CD14-positive monocyte (primary cell): ENCODE data around the gene IMMT. TPM values are rescaled to one million over a fixed set of nuclear protein-coding genes. Genes with fewer than 3 reads are reported as not detected.
A peak's percentile ranks its signal among the peaks of the same experiment; 100 is the strongest.

Experiments used
- DNase-seq, 3 donors: peaks; one replicate each; pipeline ENCODE4 v3.0.0-alpha.2; 2011 to 2022
- H2AFZ ChIP-seq: 2 replicates; pipeline ENCODE4 v1.6.0; 2012; ENCODE audit warnings: mild to moderate bottlenecking, low read depth, low read length, inconsistent platforms; ENCODE audit not compliant: insufficient read depth, poor library complexity, severe bottlenecking
- H3K27ac ChIP-seq, 2 donors: 1 replicate in 1 of 2; 2 replicates in 1 of 2; pipeline ENCODE4 v1.5.1; 2012 to 2013; ENCODE audit warnings: low read length in 2 of 2, control low read depth in 1 of 2, inconsistent platforms in 1 of 2, low read depth in 1 of 2, mild to moderate bottlenecking in 1 of 2
- H3K27me3 ChIP-seq, 2 donors: one replicate each; pipeline versions ENCODE4 v1.6.0 to v1.6.1; 2011 to 2013; ENCODE audit warnings: low read length in 2 of 2; ENCODE audit not compliant: control insufficient read depth in 2 of 2, insufficient read depth in 2 of 2
- H3K36me3 ChIP-seq, 2 donors: replicated peaks in 1 of 2; 1 replicate in 1 of 2; 2 replicates in 1 of 2; pipeline versions ENCODE4 v1.5.1 to v1.6.1; 2012 to 2013; ENCODE audit warnings: low read length in 2 of 2, control low read depth in 1 of 2, inconsistent platforms in 1 of 2, mild to moderate bottlenecking in 1 of 2; ENCODE audit not compliant: insufficient read depth in 2 of 2, control insufficient read depth in 1 of 2
- H3K4me1 ChIP-seq, 2 donors: 1 replicate in 1 of 2; 2 replicates in 1 of 2; pipeline versions ENCODE4 v1.5.1 to v1.6.1; 2012 to 2013; ENCODE audit warnings: low read length in 2 of 2, control low read depth in 1 of 2, inconsistent platforms in 1 of 2, mild to moderate bottlenecking in 1 of 2, moderate library complexity in 1 of 2; ENCODE audit not compliant: insufficient read depth in 2 of 2, control insufficient read depth in 1 of 2
- H3K4me2 ChIP-seq: replicated peaks from 2 replicates; pipeline ENCODE3; 2012; ENCODE audit warnings: low read length, moderate library complexity, mild to moderate bottlenecking; ENCODE audit not compliant: poor library complexity, severe bottlenecking; ENCODE audit errors: extremely low read depth
- H3K4me3 ChIP-seq, 3 experiments: fragments of 200-600 bp in 1 of 3; sonication (generic) in 1 of 3; replicated peaks in 1 of 3; 1 replicate in 2 of 3; 2 replicates in 1 of 3; pipeline ENCODE4 v1.5.1; 2011 to 2013; ENCODE audit warnings: low read length in 3 of 3, mild to moderate bottlenecking in 3 of 3, control low read depth in 2 of 3, low read depth in 2 of 3, inconsistent platforms in 1 of 3, moderate library complexity in 1 of 3
- H3K79me2 ChIP-seq: 2 replicates; pipeline ENCODE4 v1.6.0; 2012; ENCODE audit warnings: mild to moderate bottlenecking, control low read depth, inconsistent platforms, low read length, moderate library complexity; ENCODE audit not compliant: insufficient read depth
- H3K9ac ChIP-seq: 2 replicates; pipeline ENCODE4 v1.6.0; 2017; ENCODE audit warnings: low read length, mild to moderate bottlenecking; ENCODE audit not compliant: insufficient read depth, poor library complexity, severe bottlenecking
- H3K9me3 ChIP-seq, 2 donors: replicated peaks in 1 of 2; 1 replicate in 1 of 2; 2 replicates in 1 of 2; pipeline versions ENCODE4 v1.5.1 to v1.6.1; 2012 to 2013; ENCODE audit warnings: low read length in 2 of 2, control low read depth in 1 of 2; ENCODE audit not compliant: control insufficient read depth in 1 of 2, insufficient read depth in 1 of 2
- H4K20me1 ChIP-seq: 2 replicates; pipeline ENCODE4 v1.6.0; 2012; ENCODE audit warnings: mild to moderate bottlenecking, low read length, control low read depth, moderate library complexity; ENCODE audit not compliant: insufficient read depth
- H3K27ac Mint-ChIP-seq, 7 donors: one replicate each; pipeline ENCODE4 v1.8.0; 2020; ENCODE audit warnings: mild to moderate bottlenecking in 7 of 7, mixed read lengths in 7 of 7, moderate library complexity in 6 of 7, inconsistent platforms in 2 of 7
- H3K27me3 Mint-ChIP-seq, 3 donors: one replicate each; pipeline ENCODE4 v1.8.0; 2021 to 2022; ENCODE audit warnings: low read depth in 3 of 3, mild to moderate bottlenecking in 3 of 3, mixed read lengths in 3 of 3, moderate library complexity in 3 of 3, inconsistent platforms in 1 of 3
- H3K36me3 Mint-ChIP-seq, 2 donors: one replicate each; pipeline ENCODE4 v1.8.0; 2020; ENCODE audit warnings: mixed read lengths in 2 of 2, inconsistent platforms in 1 of 2, mild to moderate bottlenecking in 1 of 2
- H3K4me1 Mint-ChIP-seq: one replicate; pipeline ENCODE4 v1.8.0; 2020; ENCODE audit warnings: mild to moderate bottlenecking, mixed read lengths
- H3K4me3 Mint-ChIP-seq, 2 donors: one replicate each; pipeline ENCODE4 v1.8.0; 2020; ENCODE audit warnings: mild to moderate bottlenecking in 2 of 2, mixed read lengths in 2 of 2, moderate library complexity in 1 of 2
- H3K9me3 Mint-ChIP-seq, 7 donors: one replicate each; pipeline ENCODE4 v1.8.0; 2020 to 2022; ENCODE audit warnings: mixed read lengths in 7 of 7, mild to moderate bottlenecking in 6 of 7, moderate library complexity in 6 of 7, inconsistent platforms in 2 of 7
- WGBS: methylation state at CpG from one replicate; pipeline ENCODE4 v1.1.5; 2013; ENCODE audit warnings: missing lambda C conversion rate; ENCODE audit not compliant: insufficient coverage; 5-methylcytosine and 5-hydroxymethylcytosine counted together
- intact Hi-C, 2 donors: fragments of 100-400 bp; cut with micrococcal nuclease; formaldehyde crosslinking; loops; one replicate each; pipeline versions ENCODE4 v1.15.0 to v1.15.1; 2023
- polyA plus RNA-seq, 3 donors: library from polyadenylated mRNA; depleted of rRNA in 1 of 3; unstranded in 2 of 3; stranded (reverse) in 1 of 3; fragments of 300-500 nt in 2 of 3; fragments of >200 nt in 1 of 3; fragmentation: Illumina TruSeq in 2 of 3; gene quantifications; 1 replicate in 2 of 3; 2 replicates in 1 of 3; pipeline ENCODE4 v1.2.3, GENCODE V29; 2012 to 2021
- TF ChIP-seq, protein P1 (sequence below): fragments of 200-600 bp; IDR thresholded peaks from one replicate; pipeline ENCODE4 v1.8.0; 2022; ENCODE audit warnings: antibody characterized with exemption, mild to moderate bottlenecking

The IMMT gene
- polyA plus RNA-seq, 3 donors, result 24.3 to 54.0 (median 41.2) TPM

DNA sequence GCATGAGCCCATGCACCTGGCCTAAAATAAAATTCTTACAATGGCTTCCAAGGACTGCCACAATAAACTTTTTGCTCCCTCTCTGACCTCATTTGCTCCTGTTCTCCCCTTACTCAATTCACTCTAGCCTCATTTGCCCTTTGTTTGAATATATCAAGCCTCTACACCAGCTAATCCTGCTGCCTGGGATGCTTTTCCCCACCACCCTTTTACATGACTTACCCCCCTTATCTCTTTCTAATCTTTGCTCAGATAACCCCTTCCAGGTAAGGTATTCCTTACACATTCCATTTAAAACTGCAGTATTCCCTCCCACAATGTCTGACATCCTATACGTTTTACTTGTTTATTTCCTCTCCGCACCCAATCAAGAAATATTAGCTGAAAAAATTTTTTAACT lies 22.7 kb downstream of the IMMT start:
- H3K27ac ChIP-seq, result no peak overlapping the region
- TF ChIP-seq, protein P1, sequence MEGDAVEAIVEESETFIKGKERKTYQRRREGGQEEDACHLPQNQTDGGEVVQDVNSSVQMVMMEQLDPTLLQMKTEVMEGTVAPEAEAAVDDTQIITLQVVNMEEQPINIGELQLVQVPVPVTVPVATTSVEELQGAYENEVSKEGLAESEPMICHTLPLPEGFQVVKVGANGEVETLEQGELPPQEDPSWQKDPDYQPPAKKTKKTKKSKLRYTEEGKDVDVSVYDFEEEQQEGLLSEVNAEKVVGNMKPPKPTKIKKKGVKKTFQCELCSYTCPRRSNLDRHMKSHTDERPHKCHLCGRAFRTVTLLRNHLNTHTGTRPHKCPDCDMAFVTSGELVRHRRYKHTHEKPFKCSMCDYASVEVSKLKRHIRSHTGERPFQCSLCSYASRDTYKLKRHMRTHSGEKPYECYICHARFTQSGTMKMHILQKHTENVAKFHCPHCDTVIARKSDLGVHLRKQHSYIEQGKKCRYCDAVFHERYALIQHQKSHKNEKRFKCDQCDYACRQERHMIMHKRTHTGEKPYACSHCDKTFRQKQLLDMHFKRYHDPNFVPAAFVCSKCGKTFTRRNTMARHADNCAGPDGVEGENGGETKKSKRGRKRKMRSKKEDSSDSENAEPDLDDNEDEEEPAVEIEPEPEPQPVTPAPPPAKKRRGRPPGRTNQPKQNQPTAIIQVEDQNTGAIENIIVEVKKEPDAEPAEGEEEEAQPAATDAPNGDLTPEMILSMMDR, result no peak
- no peaks in the 10 kb centered on the region for H3K9me3 ChIP-seq
- no peaks in the 10 kb centered on the region for H3K27me3 ChIP-seq
- peaks cover 4 to 11% of the 10 kb centered on the region in 2 donors for H3K4me1 ChIP-seq
- peaks cover 67 to 79% of the 10 kb centered on the region in 2 donors for H3K36me3 Mint-ChIP-seq
- H2AFZ ChIP-seq, result no peak overlapping the region
- no peak overlapping the region for H3K9ac ChIP-seq
- no peaks in the 10 kb centered on the region for H3K9me3 Mint-ChIP-seq
- no peak overlapping the region for H3K4me3 ChIP-seq
- peaks cover 22% of the 10 kb centered on the region for H3K79me2 ChIP-seq
- peaks cover 69 to 88% of the 10 kb centered on the region in 2 donors for H3K36me3 ChIP-seq
- H4K20me1 ChIP-seq, result peaks cover 41% of the 10 kb centered on the region
- H3K4me3 Mint-ChIP-seq, result no peak overlapping the region
- peaks cover 18% of the 10 kb centered on the region for H3K4me1 Mint-ChIP-seq
- DNase-seq, result no peak
- H3K27me3 Mint-ChIP-seq, result no peaks in the 10 kb centered on the region
- peak overlapping the region in 1 of 7 donors; percentile 1 for H3K27ac Mint-ChIP-seq
- no CpG with 5 or more reads among the region's 2 CpGs for WGBS
- intact Hi-C loops, result no loop called here
- no peak overlapping the region for H3K4me2 ChIP-seq

DNA sequence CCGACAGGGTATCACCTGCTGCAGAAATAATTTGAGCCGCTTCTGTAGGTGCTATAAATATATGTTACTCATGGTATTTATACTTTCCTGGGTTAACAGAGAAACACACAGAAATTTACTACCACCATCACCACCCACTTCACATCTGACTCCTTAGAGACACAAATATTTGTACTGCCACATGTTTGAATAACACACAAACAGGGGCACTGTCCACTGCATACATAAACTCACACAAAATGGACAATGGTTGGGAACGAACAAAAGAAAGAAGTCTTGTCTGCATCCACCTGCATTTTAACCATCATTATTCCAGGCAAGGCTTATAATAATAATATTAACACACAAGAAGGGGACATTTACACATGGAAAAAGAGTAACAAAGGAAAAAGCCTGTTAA lies 24.0 kb downstream of the IMMT start:
- no peak overlapping the region for H2AFZ ChIP-seq
- no peaks in the 10 kb centered on the region for H3K9me3 ChIP-seq
- TF ChIP-seq, protein P1, result no peak
- H3K9ac ChIP-seq, result no peak overlapping the region
- H3K4me2 ChIP-seq, result no peak overlapping the region
- no peak overlapping the region for H3K27ac ChIP-seq
- no peak overlapping the region for H3K4me3 ChIP-seq
- no peaks in the 10 kb centered on the region for H3K27me3 ChIP-seq
- intact Hi-C loops, result no loop called here
- H3K4me1 ChIP-seq, result peaks cover 4 to 11% of the 10 kb centered on the region in 2 donors
- WGBS, result no CpG with 5 or more reads among the region's 3 CpGs
- no peaks in the 10 kb centered on the region for H3K27me3 Mint-ChIP-seq
- DNase-seq, result no peak
- peaks cover 19% of the 10 kb centered on the region for H3K79me2 ChIP-seq
- no peak overlapping the region for H3K4me3 Mint-ChIP-seq
- H4K20me1 ChIP-seq, result peaks cover 34% of the 10 kb centered on the region
- no peaks in the 10 kb centered on the region for H3K9me3 Mint-ChIP-seq
- peaks cover 61 to 79% of the 10 kb centered on the region in 2 donors for H3K36me3 Mint-ChIP-seq
- H3K36me3 ChIP-seq, result peaks cover 63 to 87% of the 10 kb centered on the region in 2 donors
- peaks cover 18% of the 10 kb centered on the region for H3K4me1 Mint-ChIP-seq
- H3K27ac Mint-ChIP-seq, result peak overlapping the region in 1 of 7 donors; percentile 1
